Pancreas (tissue), 10 donors: Measurements from ENCODE around the gene MPDZ. TPM values are rescaled to one million over a fixed set of nuclear protein-coding genes. Genes with fewer than 3 reads are reported as not detected.
A peak's percentile ranks its signal among the peaks of the same experiment; 100 is the strongest.

Experiments
- ATAC-seq, 4 donors: fragments of 200-7000 bp; cut with Tn5 transposase; one replicate each; pipeline versions ENCODE4 v1.8.0 to v1.9.1; 2020; ENCODE audit warnings: mild to moderate bottlenecking in 4 of 4, moderate library complexity in 4 of 4
- DNase-seq, 6 donors: peaks; one replicate each; pipeline ENCODE4 v3.0.0-alpha.2; 2020
- FAIRE-seq: peaks from 2 replicates; lab custom pipeline; 2012; peaks lifted over from hg19 to GRCh38; lab: Jason Lieb, UNC
- H3K27ac ChIP-seq, 4 donors: fragments of 200-600 bp; sonication (generic); 1 replicate in 3 of 4; 2 replicates in 1 of 4; pipeline versions ENCODE4 v1.5.0 to v1.8.0; 2020
- H3K27me3 ChIP-seq, 4 donors: fragments of 200-600 bp; one replicate each; pipeline ENCODE4 v1.8.0; 2021
- H3K36me3 ChIP-seq, 3 donors: fragments of 200-600 bp; sonication (generic) in 1 of 3; one replicate each; pipeline versions ENCODE4 v1.5.0 to v1.8.0; 2020 to 2021
- H3K4me1 ChIP-seq, 3 donors: fragments of 200-600 bp; one replicate each; pipeline ENCODE4 v1.8.0; 2021
- H3K4me3 ChIP-seq, 4 donors: fragments of 200-600 bp; sonication (generic) in 2 of 4; one replicate each; pipeline versions ENCODE4 v1.5.0 to v1.8.0; 2020 to 2021
- H3K9me3 ChIP-seq, 4 donors: fragments of 200-600 bp; one replicate each; pipeline ENCODE4 v1.8.0; 2021
- WGBS, 2 donors: extraction: QIAGEN DNeasy Blood & Tissue Kit; methylation state at CpG; one replicate each; pipeline ENCODE4 v1.1.7; 2013; 5-methylcytosine and 5-hydroxymethylcytosine counted together
- intact Hi-C, 3 donors: fragments of 100-400 bp; cut with DNase I; formaldehyde crosslinking; loops; one replicate each; pipeline versions ENCODE4 v1.11.1 to v1.14.2; 2022
- polyA plus RNA-seq, 2 donors: library from polyadenylated mRNA; stranded (reverse); fragments of 200-250 nt; gene quantifications; one replicate each; pipeline ENCODE4 v1.2.3, GENCODE V29; 2013
- total RNA-seq, 6 donors: library from RNA; stranded (reverse); fragmentation: NEBNext Ultra II Directional in 4 of 6; extraction: Animal tissue kit (Norgen Biotek cat#: 25700) in 4 of 6; gene quantifications; one replicate each; pipeline versions ENCODE4 v1.2.1 to v1.2.4, GENCODE V29; 2021 to 2023
- TF ChIP-seq, protein P1 (sequence below), 4 donors: fragments of 200-600 bp; sonication (generic) in 3 of 4; IDR thresholded peaks; one replicate each; pipeline versions ENCODE4 v1.5.0 to v1.8.0; 2021; ENCODE audit warnings: antibody characterized with exemption in 4 of 4
- donor health status: healthy with polysubstance abuse.
- donor health status: DM: no; HTN: no; CAD: no; lungs with moderate emphysema.
- donor health status: DM: no; HTN: no; CAD: no.
- donor health status: control.
- donor health status: control.
- donor health status: Bipolar disorder and iron deficiency.
- donor health status: DM: yes; HTN: yes; CAD: no.
- donor health status: DM: no; HTN: no; CAD: no.
- donor health status: DM: no; HTN: no; CAD: no.
- donor health status: DM: yes; HTN: yes; CAD: no.

The MPDZ gene
- total and polyA plus RNA-seq, 8 donors = 2.7 to 9.5 (median 4.6) TPM

DNA sequence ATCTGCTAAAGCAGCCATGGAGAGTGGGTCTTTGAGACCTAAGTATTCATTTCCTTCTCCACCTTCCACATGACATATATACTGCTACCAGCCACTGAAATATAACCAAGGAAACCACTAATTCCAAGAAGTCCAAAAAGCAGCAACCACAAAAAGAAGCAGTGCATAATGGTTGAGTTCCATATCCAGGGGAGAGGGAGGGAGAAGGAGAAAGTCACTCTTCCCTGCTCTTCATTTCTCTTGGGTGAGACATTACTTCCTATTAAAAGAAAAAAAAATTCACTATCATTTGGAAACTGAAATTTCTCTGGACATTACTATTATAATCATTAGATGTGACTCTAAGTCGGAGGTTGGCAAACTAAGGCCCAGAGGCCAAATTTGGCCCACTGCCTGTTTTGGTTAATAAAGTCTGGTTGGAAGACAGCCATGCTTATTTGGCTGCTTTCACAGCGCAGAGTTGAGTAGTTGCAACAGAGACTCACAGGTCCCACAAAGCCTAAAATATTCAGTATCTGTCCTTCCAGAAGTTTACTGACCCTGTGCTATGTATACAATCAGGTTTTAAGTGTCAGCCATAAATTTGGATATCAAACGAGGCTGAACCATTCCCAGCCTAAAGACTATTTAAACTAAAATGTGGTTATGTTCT is 168.6 kb downstream of the MPDZ start:
- intact Hi-C loops = no loop called here
- Histone ChIP-seq H3K36me3 (peaks cover 0 to 3% (median 0%) of the 10 kb centered on the region in 3 donors), H3K27ac (no peak overlapping the region), H3K4me3 (no peak overlapping the region), H3K9me3 (no peaks in the 10 kb centered on the region), H3K4me1 (no peaks in the 10 kb centered on the region), H3K27me3 (no peaks in the 10 kb centered on the region)
- 16 to 18% methylated on average over 3 of the region's 3 CpGs for WGBS, 2 donors
- peak in 3 of 6 donors; percentile 16 to 43 (median 36) for DNase-seq
- TF ChIP-seq, protein P1, sequence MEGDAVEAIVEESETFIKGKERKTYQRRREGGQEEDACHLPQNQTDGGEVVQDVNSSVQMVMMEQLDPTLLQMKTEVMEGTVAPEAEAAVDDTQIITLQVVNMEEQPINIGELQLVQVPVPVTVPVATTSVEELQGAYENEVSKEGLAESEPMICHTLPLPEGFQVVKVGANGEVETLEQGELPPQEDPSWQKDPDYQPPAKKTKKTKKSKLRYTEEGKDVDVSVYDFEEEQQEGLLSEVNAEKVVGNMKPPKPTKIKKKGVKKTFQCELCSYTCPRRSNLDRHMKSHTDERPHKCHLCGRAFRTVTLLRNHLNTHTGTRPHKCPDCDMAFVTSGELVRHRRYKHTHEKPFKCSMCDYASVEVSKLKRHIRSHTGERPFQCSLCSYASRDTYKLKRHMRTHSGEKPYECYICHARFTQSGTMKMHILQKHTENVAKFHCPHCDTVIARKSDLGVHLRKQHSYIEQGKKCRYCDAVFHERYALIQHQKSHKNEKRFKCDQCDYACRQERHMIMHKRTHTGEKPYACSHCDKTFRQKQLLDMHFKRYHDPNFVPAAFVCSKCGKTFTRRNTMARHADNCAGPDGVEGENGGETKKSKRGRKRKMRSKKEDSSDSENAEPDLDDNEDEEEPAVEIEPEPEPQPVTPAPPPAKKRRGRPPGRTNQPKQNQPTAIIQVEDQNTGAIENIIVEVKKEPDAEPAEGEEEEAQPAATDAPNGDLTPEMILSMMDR (IDR thresholded peaks at IDR 0.05) = no peak
- ATAC-seq = peak; percentile 24 to 57 (median 42)
- no peak for FAIRE-seq

DNA sequence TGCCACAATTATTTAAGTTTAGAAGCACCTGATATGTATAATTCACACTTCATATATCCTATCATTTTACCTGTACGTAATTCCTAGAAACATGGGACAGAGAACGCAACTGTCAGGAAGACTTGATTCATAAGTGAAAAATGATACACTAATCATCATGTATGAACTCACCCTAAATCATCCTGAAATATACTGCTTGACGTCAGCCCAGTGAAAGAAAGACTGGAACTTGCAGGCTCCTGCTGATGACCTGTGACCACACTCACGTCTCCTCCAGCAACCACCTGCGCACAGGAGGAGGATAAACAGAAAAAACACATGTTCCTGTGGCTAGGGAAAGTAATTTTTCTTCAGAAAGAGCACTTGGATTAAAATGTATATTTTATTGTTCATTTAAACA is 169.7 kb downstream of the MPDZ start:
- no peaks in the 10 kb centered on the region for H3K9me3 ChIP-seq
- TF ChIP-seq, protein P1 (IDR thresholded peaks at IDR 0.05) = no peak
- H3K4me1 ChIP-seq = no peaks in the 10 kb centered on the region
- ATAC-seq (no peak), FAIRE-seq (no peak), DNase-seq (no peak)
- 89 to 94% methylated on average over 5 of the region's 5 CpGs for WGBS, 2 donors
- intact Hi-C loops = no loop called here
- H3K27ac ChIP-seq = no peak overlapping the region
- no peaks in the 10 kb centered on the region for H3K27me3 ChIP-seq
- no peak overlapping the region for H3K4me3 ChIP-seq
- peaks cover 0 to 3% (median 0%) of the 10 kb centered on the region in 3 donors for H3K36me3 ChIP-seq

DNA sequence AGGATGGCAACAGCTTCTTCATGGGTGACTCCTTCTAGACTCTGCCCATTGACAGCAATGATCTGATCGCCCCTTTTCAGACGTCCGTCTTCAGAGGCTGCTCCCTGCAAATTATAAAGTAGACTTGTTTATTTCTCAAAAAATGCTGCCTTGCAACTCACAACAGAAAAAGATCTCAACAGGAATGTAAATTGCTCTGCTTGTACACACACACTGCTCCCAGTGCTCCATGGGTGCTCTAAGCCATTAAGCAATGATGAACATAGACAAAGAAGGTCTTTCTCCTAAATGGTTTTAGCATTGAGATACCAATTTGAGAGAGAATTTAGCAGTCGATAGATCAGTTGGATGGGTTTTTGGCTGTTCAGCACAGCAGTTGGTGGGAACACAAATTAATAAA is 172.5 kb downstream of the MPDZ start:
- TF ChIP-seq, protein P1 (IDR thresholded peaks at IDR 0.05) = no peak
- ATAC-seq (no peak), FAIRE-seq (no peak), DNase-seq (no peak)
- 92 to 99% methylated on average over 4 of the region's 4 CpGs for WGBS, 2 donors
- Histone ChIP-seq H3K9me3 (no peaks in the 10 kb centered on the region), H3K36me3 (peaks cover 0 to 3% (median 0%) of the 10 kb centered on the region in 3 donors), H3K4me3 (no peak overlapping the region), H3K27me3 (no peaks in the 10 kb centered on the region), H3K4me1 (no peaks in the 10 kb centered on the region), H3K27ac (no peak overlapping the region)
- intact Hi-C loops = no loop called here

DNA sequence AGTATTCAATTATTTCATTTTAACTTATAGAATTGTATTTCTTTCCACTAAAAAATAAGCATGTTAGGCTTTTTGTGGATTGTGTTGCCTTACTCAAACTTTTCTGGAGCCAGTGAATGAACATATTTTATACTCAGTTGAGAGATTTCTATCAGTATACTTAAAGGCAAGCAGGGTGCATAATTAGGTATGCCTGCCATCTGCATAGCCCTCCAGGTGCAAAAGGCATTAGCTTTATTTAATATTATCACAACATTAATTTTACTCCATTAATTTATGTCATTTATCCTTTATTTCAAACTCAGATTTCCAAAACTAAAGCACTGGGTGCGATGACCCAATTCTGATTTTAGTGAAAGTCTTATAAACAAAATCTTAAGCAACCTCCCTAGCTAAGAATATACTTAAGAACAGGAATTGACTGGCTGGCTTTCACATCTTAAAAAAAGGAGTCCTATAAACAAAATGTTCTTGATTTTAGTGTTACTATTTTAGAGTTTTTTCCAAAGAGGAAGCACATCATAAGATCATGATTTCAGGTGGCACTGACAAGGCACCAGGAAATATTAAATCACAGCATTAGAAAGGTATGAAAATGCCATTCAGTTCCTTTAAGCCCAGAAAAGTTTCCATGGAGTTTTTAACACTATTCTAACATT is 178.4 kb downstream of the MPDZ start:
- 85 to 90% methylated on average over 1 of the region's 1 CpG for WGBS, 2 donors
- TF ChIP-seq, protein P1 (IDR thresholded peaks at IDR 0.05) = no peak
- H3K4me3 ChIP-seq = no peak overlapping the region
- no peaks in the 10 kb centered on the region for H3K27me3 ChIP-seq
- FAIRE-seq (no peak), ATAC-seq (no peak), DNase-seq (no peak)
- intact Hi-C loops = no loop called here
- no peaks in the 10 kb centered on the region for H3K9me3 ChIP-seq
- no peak overlapping the region for H3K27ac ChIP-seq
- H3K4me1 ChIP-seq = no peaks in the 10 kb centered on the region
- no peaks in the 10 kb centered on the region for H3K36me3 ChIP-seq

DNA sequence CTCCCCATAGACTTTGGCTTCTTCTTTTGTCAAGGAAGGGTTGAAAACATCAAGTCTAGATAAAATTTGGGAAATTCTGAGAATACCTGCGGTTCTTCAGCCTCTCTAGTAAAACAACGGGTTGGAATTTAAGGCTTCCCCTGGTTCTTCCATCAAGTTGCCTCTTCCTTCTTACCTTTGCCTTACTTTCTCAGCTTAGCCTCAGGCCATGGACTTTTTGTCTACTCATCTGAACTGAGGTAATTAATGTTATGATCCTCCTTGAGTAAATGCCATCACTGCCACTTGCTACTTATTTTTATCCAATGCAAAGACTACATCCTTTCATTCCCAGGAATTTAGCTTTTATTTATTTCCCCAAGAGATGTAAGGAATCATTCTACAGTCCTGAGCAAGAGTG is 184.4 kb downstream of the MPDZ start:
- no peak for FAIRE-seq

More for the DNA sequence above, 184.4 kb downstream of the MPDZ start:
- no peaks in the 10 kb centered on the region for H3K27me3 ChIP-seq
- WGBS, 2 donors = 88 to 89% methylated on average over 2 of the region's 2 CpGs
- DNase-seq (no peak), ATAC-seq (no peak)
- H3K36me3 ChIP-seq = no peaks in the 10 kb centered on the region
- H3K9me3 ChIP-seq = no peaks in the 10 kb centered on the region
- no peaks in the 10 kb centered on the region for H3K4me1 ChIP-seq
- H3K27ac ChIP-seq = no peak overlapping the region
- TF ChIP-seq, protein P1 (IDR thresholded peaks at IDR 0.05) = no peak
- intact Hi-C loops = no loop called here
- H3K4me3 ChIP-seq = no peak overlapping the region
